Liver (tissue), 3 donors: ENCODE results near the gene CEP250.

Experiments used
- ATF3 ChIP-seq: IDR thresholded peaks from 2 replicates; pipeline ENCODE4 v1.6.1; 2016; ENCODE audit warnings: antibody characterized with exemption
- FOXA2 ChIP-seq: IDR thresholded peaks from 2 replicates; pipeline ENCODE4 v1.6.1; 2016; ENCODE audit warnings: antibody characterized with exemption
- TF ChIP-seq, protein P1 (sequence below): fragments of 150-350 bp; IDR thresholded peaks from 2 replicates; pipeline ENCODE4 v1.5.1; 2017; ENCODE audit warnings: improper control_type of control experiment, low read depth, low read length; ENCODE audit not compliant: missing input control
- donor health status: healthy.
- donor health status: healthy.

- TF ChIP-seq FOXA2 (no peak), ATF3 (no peak)
- TF ChIP-seq, protein P1, sequence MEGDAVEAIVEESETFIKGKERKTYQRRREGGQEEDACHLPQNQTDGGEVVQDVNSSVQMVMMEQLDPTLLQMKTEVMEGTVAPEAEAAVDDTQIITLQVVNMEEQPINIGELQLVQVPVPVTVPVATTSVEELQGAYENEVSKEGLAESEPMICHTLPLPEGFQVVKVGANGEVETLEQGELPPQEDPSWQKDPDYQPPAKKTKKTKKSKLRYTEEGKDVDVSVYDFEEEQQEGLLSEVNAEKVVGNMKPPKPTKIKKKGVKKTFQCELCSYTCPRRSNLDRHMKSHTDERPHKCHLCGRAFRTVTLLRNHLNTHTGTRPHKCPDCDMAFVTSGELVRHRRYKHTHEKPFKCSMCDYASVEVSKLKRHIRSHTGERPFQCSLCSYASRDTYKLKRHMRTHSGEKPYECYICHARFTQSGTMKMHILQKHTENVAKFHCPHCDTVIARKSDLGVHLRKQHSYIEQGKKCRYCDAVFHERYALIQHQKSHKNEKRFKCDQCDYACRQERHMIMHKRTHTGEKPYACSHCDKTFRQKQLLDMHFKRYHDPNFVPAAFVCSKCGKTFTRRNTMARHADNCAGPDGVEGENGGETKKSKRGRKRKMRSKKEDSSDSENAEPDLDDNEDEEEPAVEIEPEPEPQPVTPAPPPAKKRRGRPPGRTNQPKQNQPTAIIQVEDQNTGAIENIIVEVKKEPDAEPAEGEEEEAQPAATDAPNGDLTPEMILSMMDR = no peak
These were observed 87.6 kb downstream of the CEP250 start for GRCh38 chr20:35542990-35543389.
